ENCODE measurements around the gene RANBP3.

The RANBP3 gene

DNA sequence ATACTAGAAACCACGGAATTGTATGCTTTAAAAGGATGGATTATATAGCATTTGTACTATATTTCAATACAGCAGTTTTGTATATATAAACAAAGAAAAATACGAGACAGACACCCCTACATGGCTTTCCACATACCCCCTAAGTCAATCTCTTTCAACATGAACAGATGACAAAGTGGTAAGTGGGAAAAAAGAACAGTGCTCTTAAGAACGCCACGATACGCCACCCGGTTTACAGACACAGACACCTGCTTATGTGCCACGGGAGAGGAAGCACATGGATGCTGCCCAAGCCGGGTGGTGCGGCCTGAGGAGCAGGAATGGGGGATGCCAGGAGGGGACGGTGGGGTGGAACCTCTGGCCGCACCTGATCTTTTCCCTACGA is 55.8 kb downstream of the RANBP3 start:
- no peak for DNase-seq

DNA sequence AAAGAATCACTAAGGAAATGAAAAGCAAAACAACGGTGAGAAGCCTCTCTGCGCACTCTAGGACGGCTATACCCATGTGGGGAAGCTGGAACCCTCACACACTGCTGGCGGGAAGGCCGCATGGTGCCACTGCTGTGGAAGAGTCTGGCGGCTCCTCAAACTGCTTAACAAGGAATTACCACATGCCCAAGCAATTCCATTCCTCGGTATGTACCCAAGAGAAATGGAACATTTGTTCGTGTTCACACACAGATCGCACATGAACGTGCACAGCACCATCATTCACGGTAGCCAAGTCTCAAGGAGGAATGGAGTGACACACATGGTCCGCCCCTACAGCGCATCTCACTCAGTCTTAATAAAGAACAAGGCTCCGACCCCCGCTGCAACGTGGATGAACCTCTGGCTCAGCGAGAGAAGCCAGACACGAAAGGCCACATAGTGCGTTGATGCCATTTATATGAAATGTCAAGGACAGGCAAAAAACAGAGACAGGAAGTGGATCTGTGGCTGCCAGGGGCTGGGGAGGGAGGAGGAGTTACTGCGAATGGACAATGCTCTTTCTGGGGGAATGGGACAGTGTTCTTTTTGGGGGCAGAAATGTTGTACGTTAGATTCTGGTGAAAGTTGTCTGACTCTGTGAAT is 56.3 kb downstream of the RANBP3 start:
- no peak for DNase-seq

GRCh38 chr19:5918463-5919079 is 59.4 kb downstream of the RANBP3 start:
- DNase-seq: no peak

GRCh38 chr19:5917431-5918107 is 60.4 kb downstream of the RANBP3 start:
- no peak for DNase-seq

- no peak for DNase-seq
These were observed 61.7 kb downstream of the RANBP3 start for GRCh38 chr19:5916181-5916708.

GRCh38 chr19:5915782-5916165 is 62.2 kb downstream of the RANBP3 start:
- DNase-seq: no peak

- no peak for DNase-seq
These were observed 62.8 kb downstream of the RANBP3 start for GRCh38 chr19:5914946-5915781.

GRCh38 chr19:5914358-5914774 is 63.6 kb downstream of the RANBP3 start:
- DNase-seq: no peak

- no peak for DNase-seq
These were observed 64.1 kb downstream of the RANBP3 start, which contains the start of gene CAPS for GRCh38 chr19:5913739-5914357. Gene CAPS, plus strand, starts transcription at chr19:5914254. Its CDS starts 153 bp downstream, at chr19:5914407.

- DNase-seq: no peak
These were observed 66.6 kb downstream of the RANBP3 start for GRCh38 chr19:5911366-5911765.

GRCh38 chr19:5910638-5910907 is 67.4 kb downstream of the RANBP3 start:
- DNase-seq: no peak

- DNase-seq: no peak
These were observed 69.0 kb downstream of the RANBP3 start for GRCh38 chr19:5908773-5909442.

GRCh38 chr19:5907241-5907640 is 70.7 kb downstream of the RANBP3 start:
- no peak for DNase-seq

DNA sequence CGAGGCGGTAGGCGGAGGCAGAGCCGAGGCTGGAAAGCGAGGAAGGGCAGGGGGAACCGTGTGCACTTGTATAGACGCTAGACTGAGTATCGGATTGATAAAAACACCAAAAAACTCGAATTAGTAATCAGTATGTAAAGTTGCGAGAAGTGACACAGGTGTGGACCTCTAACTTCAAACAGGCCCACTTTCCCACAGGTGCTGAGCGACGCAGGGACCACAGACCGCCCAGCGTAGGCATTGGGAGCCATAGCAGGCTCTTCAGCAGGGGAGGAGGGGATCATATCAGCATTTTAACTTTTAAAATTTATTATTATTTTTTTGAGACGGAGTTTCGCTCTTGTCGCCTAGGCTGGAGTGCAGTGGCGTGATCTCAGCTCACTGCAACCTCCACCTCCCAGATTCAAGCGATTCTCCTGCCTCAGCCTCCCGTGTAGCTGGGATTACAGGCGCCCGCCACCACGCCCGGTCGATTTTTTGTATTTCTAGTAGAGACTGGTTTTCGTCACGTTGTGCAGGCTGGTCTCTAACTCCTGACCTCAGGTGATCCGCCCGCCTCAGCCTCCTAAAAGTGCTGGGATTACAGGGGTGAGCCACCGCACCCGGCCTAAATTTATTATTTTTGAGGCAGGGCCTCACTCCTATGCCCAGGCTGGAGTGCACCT is 72.7 kb downstream of the RANBP3 start:
- DNase-seq: no peak

DNA sequence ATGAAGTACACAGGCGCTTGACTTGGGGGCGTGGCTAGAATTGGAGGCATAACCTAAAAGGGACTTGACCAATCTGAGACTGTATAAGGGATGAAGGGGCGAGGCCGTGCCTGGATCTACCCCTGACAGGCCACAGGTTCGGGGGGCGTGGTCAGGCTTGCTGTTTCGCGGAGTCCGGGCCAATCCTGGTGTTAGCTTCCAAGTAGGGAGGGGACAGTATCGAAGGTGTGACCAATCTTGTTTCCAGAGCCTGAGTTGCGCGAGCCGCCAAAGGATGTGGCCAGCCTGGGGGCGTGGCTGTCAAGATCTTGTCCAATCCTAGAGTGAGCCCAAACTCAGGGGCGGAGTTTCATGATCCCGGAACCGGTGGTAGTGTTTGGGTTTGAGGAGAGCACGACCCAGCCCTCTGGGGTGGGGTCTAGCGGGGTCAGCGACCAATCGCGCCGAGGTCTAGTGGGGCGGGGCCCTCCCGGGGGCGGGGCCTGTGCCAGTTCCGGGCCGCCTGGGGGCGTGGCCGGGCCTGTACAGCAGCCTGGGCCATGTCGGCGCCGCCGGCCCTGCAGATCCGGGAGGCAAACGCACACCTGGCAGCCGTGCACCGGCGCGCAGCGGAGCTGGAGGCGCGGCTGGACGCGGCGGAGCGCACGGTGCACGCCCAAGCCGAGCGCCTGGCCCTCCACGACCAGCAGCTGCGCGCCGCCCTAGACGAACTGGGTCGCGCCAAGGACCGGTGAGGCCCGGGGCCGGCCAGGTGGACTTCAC is 73.4 kb downstream of the RANBP3 start, which contains the start of gene VMAC:
Gene VMAC, plus strand, starts transcription at position 521 of the 762 bp plus-strand sequence. Its CDS starts 19 bp downstream, at position 540.
- DNase-seq: peak; percentile 96 to 98

- DNase-seq: peak; percentile 88 to 94
These were observed 74.2 kb downstream of the RANBP3 start, which contains the start of gene NDUFA11 for GRCh38 chr19:5903624-5904351. Gene NDUFA11, minus strand, starts transcription at chr19:5903790. Its CDS starts 82 bp downstream, at chr19:5903708.

DNA sequence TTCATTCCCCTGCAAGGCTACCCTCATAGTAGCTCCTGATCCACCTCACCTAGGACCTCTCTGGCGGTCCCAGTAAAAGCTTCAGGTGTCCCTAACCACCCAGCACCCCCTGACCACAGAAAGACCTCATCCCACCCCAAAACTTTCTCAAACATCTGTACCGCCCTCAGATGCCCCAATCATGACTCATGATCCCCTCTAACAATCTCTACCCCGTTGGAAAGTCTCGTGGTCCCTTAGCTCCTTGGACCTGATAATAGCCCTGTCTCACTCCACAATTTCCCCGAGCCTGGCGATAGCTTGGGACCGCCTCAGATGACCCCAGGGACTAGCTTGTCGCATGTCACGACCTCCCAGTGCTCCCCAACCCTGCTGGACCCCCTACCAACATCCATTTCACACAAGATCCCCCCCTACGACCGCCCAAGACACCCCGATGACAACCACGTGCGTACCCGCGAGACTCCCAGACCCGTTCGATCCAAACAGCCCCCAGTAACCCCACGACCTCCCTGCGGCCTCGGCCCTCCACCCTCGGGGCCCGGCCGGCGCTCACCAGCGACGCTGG is 74.8 kb downstream of the RANBP3 start:
- no peak for DNase-seq

DNA sequence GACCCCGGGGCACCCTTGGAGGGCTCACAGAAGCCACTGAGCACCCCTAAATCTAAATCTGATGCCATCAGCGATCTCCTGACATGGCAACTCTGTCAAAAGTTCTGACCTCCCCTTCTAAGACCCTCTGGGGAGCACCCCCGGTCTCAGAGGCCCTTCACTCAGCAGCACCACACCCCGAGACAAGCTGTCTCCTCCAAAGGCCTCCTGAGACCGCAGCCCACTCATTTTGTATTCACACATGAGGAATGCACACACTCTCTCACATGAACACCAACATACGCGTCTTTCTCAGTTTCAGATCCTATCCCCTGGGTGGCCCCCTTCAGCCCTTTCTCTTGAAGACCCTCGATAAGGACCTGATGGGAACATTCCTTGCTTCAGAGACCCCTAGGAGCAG is 77.0 kb downstream of the RANBP3 start:
- no peak for DNase-seq

DNA sequence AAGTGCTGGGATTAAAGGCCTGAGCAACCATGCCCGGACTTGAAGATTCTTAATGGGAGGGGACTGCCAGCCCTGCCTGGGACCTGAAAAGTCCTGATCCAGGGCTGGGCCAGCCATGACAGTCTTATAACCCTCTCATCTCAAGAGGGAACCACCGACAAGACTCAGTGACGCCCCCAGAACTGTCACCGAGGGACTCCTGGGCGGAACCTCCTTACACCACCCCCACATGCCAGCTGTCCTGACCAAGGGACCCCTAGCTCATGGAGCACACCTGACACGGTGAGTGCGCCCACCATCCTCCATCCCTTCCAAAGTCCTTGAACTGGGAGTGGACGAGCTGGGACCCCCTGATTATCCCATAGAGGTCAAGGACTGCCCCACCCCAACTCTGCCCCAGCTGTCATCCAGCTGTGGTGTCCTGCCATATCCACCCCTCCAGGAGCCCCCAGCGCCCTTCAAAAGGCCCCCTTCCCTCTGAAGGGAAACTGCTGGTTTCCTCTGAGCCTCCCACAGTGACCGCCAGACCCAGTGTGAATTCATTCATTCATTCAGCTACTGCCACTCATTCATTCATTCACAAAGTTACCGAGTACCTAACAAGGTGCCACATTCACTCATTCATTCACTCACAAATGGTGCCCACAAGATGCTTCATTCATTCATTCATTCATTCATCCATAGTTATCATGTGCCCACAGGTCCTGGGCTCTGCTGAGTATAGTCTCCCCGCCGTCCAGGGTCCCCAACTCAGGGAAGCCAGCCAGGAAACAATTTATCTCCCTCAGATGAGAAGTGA is 78.0 kb downstream of the RANBP3 start:
- DNase-seq: no peak

Measured in NCI-H187 (cell line).